H9 (cell line): ENCODE data around the gene CAMSAP2. TPM values are rescaled to one million over a fixed set of nuclear protein-coding genes. Genes with fewer than 3 reads are reported as not detected.

ENCODE experiments used
- DNase-seq: peaks from one replicate; pipeline ENCODE4 v3.0.0-alpha.2; 2017
- H2AFZ ChIP-seq: one replicate; pipeline ENCODE4 v1.6.1; 2013; ENCODE audit warnings: mild to moderate bottlenecking, low read length, control low read depth, moderate library complexity
- H2AK5ac ChIP-seq: 2 replicates; pipeline ENCODE4 v1.6.1; 2013; ENCODE audit warnings: low read length, control low read depth, mixed read lengths; ENCODE audit not compliant: insufficient read length
- H2BK120ac ChIP-seq: one replicate; pipeline ENCODE4 v1.6.1; 2013; ENCODE audit warnings: low read depth, mild to moderate bottlenecking, low read length, control low read depth, inconsistent platforms; ENCODE audit not compliant: poor library complexity, severe bottlenecking
- H2BK12ac ChIP-seq: 2 replicates; pipeline ENCODE4 v1.6.1; 2013; ENCODE audit warnings: low read length, control low read depth, mixed read lengths, low read depth; ENCODE audit not compliant: insufficient read length
- H2BK15ac ChIP-seq: 2 replicates; pipeline ENCODE4 v1.6.1; 2013; ENCODE audit warnings: low read depth, low read length, control low read depth
- H2BK20ac ChIP-seq: one replicate; pipeline ENCODE4 v1.6.1; 2013; ENCODE audit warnings: low read depth, mild to moderate bottlenecking, low read length, control low read depth, inconsistent platforms; ENCODE audit not compliant: poor library complexity, severe bottlenecking
- H2BK5ac ChIP-seq: 2 replicates; pipeline ENCODE4 v1.6.1; 2013; ENCODE audit warnings: low read length, control low read depth, mixed read lengths; ENCODE audit not compliant: insufficient read length
- H3K14ac ChIP-seq: 2 replicates; pipeline ENCODE4 v1.6.1; 2013; ENCODE audit warnings: low read length, control low read depth; ENCODE audit not compliant: insufficient read depth
- H3K18ac ChIP-seq: 2 replicates; pipeline ENCODE4 v1.6.1; 2013; ENCODE audit warnings: low read depth, mild to moderate bottlenecking, mixed read lengths, low read length, control low read depth; ENCODE audit not compliant: insufficient read length
- H3K23ac ChIP-seq: 2 replicates; pipeline ENCODE4 v1.6.1; 2013; ENCODE audit warnings: low read length, control low read depth, mixed read lengths, low read depth; ENCODE audit not compliant: insufficient read length
- H3K23me2 ChIP-seq: 2 replicates; pipeline ENCODE4 v1.6.1; 2013; ENCODE audit warnings: low read depth, mild to moderate bottlenecking, mixed read lengths, low read length, control low read depth; ENCODE audit not compliant: insufficient read length, poor library complexity, severe bottlenecking
- H3K27ac ChIP-seq: 2 replicates; pipeline ENCODE4 v1.5.1; 2013; ENCODE audit warnings: low read length, control low read depth, mixed read lengths, low read depth; ENCODE audit not compliant: insufficient read length
- H3K27me3 ChIP-seq: 2 replicates; pipeline ENCODE4 v1.6.1; 2013; ENCODE audit warnings: low read length, control low read depth, inconsistent platforms; ENCODE audit not compliant: insufficient read depth
- H3K4ac ChIP-seq: 2 replicates; pipeline ENCODE4 v1.6.1; 2013; ENCODE audit warnings: low read depth, mild to moderate bottlenecking, control low read depth, inconsistent platforms, low read length, moderate library complexity
- H3K4me1 ChIP-seq: 2 replicates; pipeline ENCODE4 v1.6.1; 2013; ENCODE audit warnings: low read length, control low read depth, inconsistent platforms; ENCODE audit not compliant: insufficient read depth
- H3K4me2 ChIP-seq: 2 replicates; pipeline ENCODE4 v1.6.1; 2013; ENCODE audit warnings: low read length, control low read depth, mixed read lengths; ENCODE audit not compliant: insufficient read length, insufficient read depth
- H3K56ac ChIP-seq: 2 replicates; pipeline ENCODE4 v1.6.1; 2013; ENCODE audit warnings: low read depth, mild to moderate bottlenecking, mixed read lengths, low read length, control low read depth; ENCODE audit not compliant: insufficient read length
- H3K79me1 ChIP-seq: 2 replicates; pipeline ENCODE4 v1.6.1; 2013; ENCODE audit warnings: low read depth, mild to moderate bottlenecking, moderate library complexity, low read length, control low read depth, inconsistent platforms; ENCODE audit not compliant: insufficient read depth, poor library complexity, severe bottlenecking
- H3K79me2 ChIP-seq: 2 replicates; pipeline ENCODE4 v1.6.1; 2013; ENCODE audit warnings: low read length, control low read depth, inconsistent platforms; ENCODE audit not compliant: insufficient read depth
- H3K9ac ChIP-seq: 2 replicates; pipeline ENCODE4 v1.6.1; 2013; ENCODE audit warnings: low read length, control low read depth, mixed read lengths; ENCODE audit not compliant: insufficient read length; ENCODE audit errors: extremely low read depth
- H3K9me3 ChIP-seq: one replicate; pipeline ENCODE4 v1.6.1; 2013; ENCODE audit warnings: low read depth, low read length, inconsistent platforms; ENCODE audit not compliant: control insufficient read depth
- H3T11ph ChIP-seq: one replicate; pipeline ENCODE4 v1.6.1; 2013; ENCODE audit warnings: mild to moderate bottlenecking, low read length, control low read depth, inconsistent platforms
- H4K20me1 ChIP-seq: one replicate; pipeline ENCODE4 v1.6.1; 2013; ENCODE audit not compliant: control insufficient read depth, insufficient read length, insufficient read depth
- H4K5ac ChIP-seq: 2 replicates; pipeline ENCODE4 v1.6.1; 2013; ENCODE audit warnings: low read depth, mild to moderate bottlenecking, mixed read lengths, low read length, control low read depth; ENCODE audit not compliant: insufficient read length
- H4K8ac ChIP-seq: replicated peaks from 2 replicates; pipeline ENCODE4 v1.6.1; 2013; ENCODE audit warnings: low read length, control low read depth, mixed read lengths, low read depth; ENCODE audit not compliant: insufficient read length
- H4K91ac ChIP-seq: 2 replicates; pipeline ENCODE4 v1.6.1; 2013; ENCODE audit warnings: low read depth, mild to moderate bottlenecking, moderate library complexity, mixed read lengths, low read length, control low read depth; ENCODE audit not compliant: insufficient read length
- H3K27ac Mint-ChIP-seq, 3 experiments: 2 replicates in 2 of 3; 3 replicates in 1 of 3; pipeline ENCODE4 v1.8.0; 2020 to 2021; ENCODE audit warnings: mixed read lengths in 3 of 3, mild to moderate bottlenecking in 1 of 3, moderate library complexity in 1 of 3
- H3K27me3 Mint-ChIP-seq: 2 replicates; pipeline ENCODE4 v1.8.0; 2021; ENCODE audit warnings: low read depth, mild to moderate bottlenecking, moderate library complexity, mixed read lengths
- H3K36me3 Mint-ChIP-seq, 3 experiments: 2 replicates in 2 of 3; 3 replicates in 1 of 3; pipeline ENCODE4 v1.8.0; 2020 to 2021; ENCODE audit warnings: low read depth in 3 of 3, mixed read lengths in 3 of 3; ENCODE audit not compliant: insufficient read depth in 1 of 3
- H3K4me1 Mint-ChIP-seq, 2 experiments: 2 replicates each; pipeline ENCODE4 v1.8.0; 2020; ENCODE audit warnings: mixed read lengths in 2 of 2
- H3K4me3 Mint-ChIP-seq, 2 experiments: 2 replicates in 1 of 2; 3 replicates in 1 of 2; pipeline ENCODE4 v1.8.0; 2020 to 2021; ENCODE audit warnings: mild to moderate bottlenecking in 2 of 2, mixed read lengths in 2 of 2, moderate library complexity in 1 of 2
- H3K9me3 Mint-ChIP-seq, 2 experiments: 2 replicates in 1 of 2; 3 replicates in 1 of 2; pipeline ENCODE4 v1.8.0; 2020; ENCODE audit warnings: mild to moderate bottlenecking in 2 of 2, mixed read lengths in 2 of 2, moderate library complexity in 1 of 2
- total RNA-seq: library from RNA; stranded (reverse); gene quantifications from 2 replicates; pipeline ENCODE4 v1.2.1, GENCODE V29; 2021
- TF ChIP-seq, protein P1 (sequence below): fragments of 200-600 bp; sonication (generic); conservative IDR thresholded peaks from 3 replicates; pipeline ENCODE4 v1.8.0; 2021; ENCODE audit warnings: antibody characterized with exemption, mild to moderate bottlenecking

The CAMSAP2 gene
- total RNA-seq, 1 experiment from 2014 or later, result 33.7 TPM

DNA sequence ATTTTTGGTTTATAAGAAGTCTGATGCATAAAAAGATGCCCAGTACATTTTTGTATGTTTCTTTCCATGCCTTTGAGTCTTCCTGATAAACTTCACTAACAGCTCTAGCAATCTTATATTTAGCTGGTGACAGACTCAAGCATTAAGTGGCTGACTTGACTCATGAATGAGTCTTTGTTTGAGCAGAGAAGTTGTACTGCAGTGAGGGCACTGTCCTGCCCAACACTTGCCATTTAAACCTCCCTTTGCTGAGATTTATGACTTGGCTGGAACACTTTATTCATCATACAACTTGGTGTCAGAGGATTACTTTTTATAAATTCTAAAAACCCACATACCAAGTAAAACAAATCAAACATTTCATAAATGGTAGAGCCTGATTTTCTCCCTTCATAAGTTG is 14.6 kb upstream of the CAMSAP2 start:
- Histone ChIP-seq H3K14ac (no peak overlapping the region), H3T11ph (no peak overlapping the region), H4K20me1 (no peaks in the 10 kb centered on the region), H2BK15ac (no peak overlapping the region), H2BK5ac (no peak overlapping the region), H3K23me2 (no peaks in the 10 kb centered on the region), H2BK20ac (no peak overlapping the region), H3K79me1 (no peaks in the 10 kb centered on the region), H3K4ac (no peak overlapping the region), H2BK120ac (no peak overlapping the region), H3K56ac (no peak overlapping the region), H2AFZ (no peak overlapping the region), H3K27me3 (no peaks in the 10 kb centered on the region), H3K79me2 (no peaks in the 10 kb centered on the region), H4K8ac (no peak overlapping the region), H3K23ac (no peak overlapping the region), H3K4me1 (no peaks in the 10 kb centered on the region), H3K9ac (no peak overlapping the region), H3K27ac (no peak overlapping the region), H2BK12ac (no peak overlapping the region), H3K4me2 (no peak overlapping the region), H2AK5ac (no peak overlapping the region), H3K9me3 (no peaks in the 10 kb centered on the region), H4K91ac (no peak overlapping the region), H4K5ac (no peak overlapping the region), H3K18ac (no peak overlapping the region)
- no peak overlapping the region for H3K4me3 Mint-ChIP-seq
- H3K27me3 Mint-ChIP-seq, result no peaks in the 10 kb centered on the region; the same call in 1 of the 2 replicates
- no peaks in the 10 kb centered on the region for H3K4me1 Mint-ChIP-seq
- TF ChIP-seq, protein P1, sequence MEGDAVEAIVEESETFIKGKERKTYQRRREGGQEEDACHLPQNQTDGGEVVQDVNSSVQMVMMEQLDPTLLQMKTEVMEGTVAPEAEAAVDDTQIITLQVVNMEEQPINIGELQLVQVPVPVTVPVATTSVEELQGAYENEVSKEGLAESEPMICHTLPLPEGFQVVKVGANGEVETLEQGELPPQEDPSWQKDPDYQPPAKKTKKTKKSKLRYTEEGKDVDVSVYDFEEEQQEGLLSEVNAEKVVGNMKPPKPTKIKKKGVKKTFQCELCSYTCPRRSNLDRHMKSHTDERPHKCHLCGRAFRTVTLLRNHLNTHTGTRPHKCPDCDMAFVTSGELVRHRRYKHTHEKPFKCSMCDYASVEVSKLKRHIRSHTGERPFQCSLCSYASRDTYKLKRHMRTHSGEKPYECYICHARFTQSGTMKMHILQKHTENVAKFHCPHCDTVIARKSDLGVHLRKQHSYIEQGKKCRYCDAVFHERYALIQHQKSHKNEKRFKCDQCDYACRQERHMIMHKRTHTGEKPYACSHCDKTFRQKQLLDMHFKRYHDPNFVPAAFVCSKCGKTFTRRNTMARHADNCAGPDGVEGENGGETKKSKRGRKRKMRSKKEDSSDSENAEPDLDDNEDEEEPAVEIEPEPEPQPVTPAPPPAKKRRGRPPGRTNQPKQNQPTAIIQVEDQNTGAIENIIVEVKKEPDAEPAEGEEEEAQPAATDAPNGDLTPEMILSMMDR, result no peak
- DNase-seq, result no peak
- H3K36me3 Mint-ChIP-seq, result no peaks in the 10 kb centered on the region
- no peak overlapping the region for H3K27ac Mint-ChIP-seq
- no peaks in the 10 kb centered on the region for H3K9me3 Mint-ChIP-seq
